AG10803 (cell line): ENCODE measurements around the gene H1-8.

Experiments
- DNase-seq: peaks from one replicate; pipeline ENCODE4 v3.0.0; 2010; ENCODE audit warnings: low read depth
- H3K4me3 ChIP-seq: 2 replicates; pipeline ENCODE4 v1.5.1; 2011; ENCODE audit warnings: mild to moderate bottlenecking, low read length, control low read depth
- CTCF ChIP-seq: conservative IDR thresholded peaks from 2 replicates; pipeline ENCODE4 v1.5.1; 2011; ENCODE audit warnings: mild to moderate bottlenecking, low read length, control low read depth, inconsistent platforms

The H1-8 gene

GRCh38 chr3:129502641-129503408 lies 40.1 kb upstream of the H1-8 start:
- TF ChIP-seq CTCF, result no peak
- DNase-seq, result no peak
- no peak overlapping the region for H3K4me3 ChIP-seq

- no peak for TF ChIP-seq CTCF
- no peak for DNase-seq
- no peak overlapping the region for H3K4me3 ChIP-seq
Measured at GRCh38 chr3:129503471-129504291, 39.3 kb upstream of the H1-8 start.

- DNase-seq, result no peak
- no peak overlapping the region for H3K4me3 ChIP-seq
- TF ChIP-seq CTCF, result no peak
Measured at GRCh38 chr3:129504471-129505100, 38.4 kb upstream of the H1-8 start.

GRCh38 chr3:129505341-129505740 lies 37.6 kb upstream of the H1-8 start:
- no peak overlapping the region for H3K4me3 ChIP-seq
- no peak for DNase-seq
- TF ChIP-seq CTCF, result no peak

GRCh38 chr3:129506231-129506742 lies 36.7 kb upstream of the H1-8 start:
- no peak for DNase-seq
- no peak for TF ChIP-seq CTCF
- H3K4me3 ChIP-seq, result no peak overlapping the region

- DNase-seq, result no peak
- TF ChIP-seq CTCF, result no peak
- no peak overlapping the region for H3K4me3 ChIP-seq
Measured at GRCh38 chr3:129507181-129507831, 35.7 kb upstream of the H1-8 start.
